Tibial nerve (tissue), 4 donors: ENCODE data around the gene SIVA1. TPM values are rescaled to one million over a fixed set of nuclear protein-coding genes. Genes with fewer than 3 reads are reported as not detected.

ENCODE experiments used
- DNase-seq, 2 donors: peaks; one replicate each; pipeline ENCODE4 v3.0.0-alpha.2; 2019; ENCODE audit warnings: low spot score in 2 of 2
- H3K27ac ChIP-seq, 4 donors: fragments of 200-600 bp; sonication (generic) in 3 of 4; one replicate each; pipeline ENCODE4 v1.5.1; 2017 to 2019; ENCODE audit warnings: mild to moderate bottlenecking in 1 of 4
- H3K27me3 ChIP-seq, 2 donors: fragments of 200-600 bp; sonication (generic) in 1 of 2; one replicate each; pipeline versions ENCODE4 v1.5.1 to v1.6.0; 2017 to 2019
- H3K36me3 ChIP-seq, 3 donors: fragments of 200-600 bp; sonication (generic); one replicate each; pipeline ENCODE4 v1.5.1; 2018 to 2019
- H3K4me1 ChIP-seq, 4 donors: fragments of 200-600 bp; sonication (generic) in 3 of 4; one replicate each; pipeline ENCODE4 v1.5.1; 2017 to 2019
- H3K4me3 ChIP-seq, 4 donors: fragments of 200-600 bp; sonication (generic) in 3 of 4; one replicate each; pipeline ENCODE4 v1.5.1; 2017 to 2019; ENCODE audit warnings: mild to moderate bottlenecking in 1 of 4, moderate library complexity in 1 of 4
- H3K9me3 ChIP-seq, 4 donors: fragments of 200-600 bp; sonication (generic) in 3 of 4; one replicate each; pipeline ENCODE4 v1.5.1; 2017 to 2019
- CTCF ChIP-seq, 5 experiments: fragments of 200-600 bp in 3 of 5; fragments of 450-650 bp in 2 of 5; sonication (generic) in 3 of 5; IDR thresholded peaks; one replicate each; pipeline ENCODE4 v1.5.1; 2016 to 2019; ENCODE audit warnings: antibody characterized with exemption in 5 of 5, mild to moderate bottlenecking in 3 of 5, moderate library complexity in 2 of 5
- EP300 ChIP-seq, 2 donors: sonication (generic); formaldehyde crosslinking; IDR thresholded peaks; one replicate each; pipeline ENCODE4 v1.6.1; 2017; ENCODE audit warnings: antibody characterized with exemption in 2 of 2, mild to moderate bottlenecking in 1 of 2
- POLR2A ChIP-seq, 2 donors: fragments of 450-650 bp; IDR thresholded peaks; one replicate each; pipeline ENCODE4 v1.6.1; 2017; ENCODE audit warnings: antibody characterized with exemption in 2 of 2, mild to moderate bottlenecking in 2 of 2, moderate library complexity in 2 of 2
- WGBS, 2 donors: methylation state at CpG; one replicate each; pipeline ENCODE4 v1.1.5; 2018; 5-methylcytosine and 5-hydroxymethylcytosine counted together
- total RNA-seq, 4 donors: library from RNA; depleted of rRNA; stranded (reverse); fragments of >200 nt; gene quantifications; one replicate each; pipeline ENCODE4 v1.1.0, GENCODE V29; 2016

SIVA1 gene
- total RNA-seq, 4 donors from 2014 or later = 260 to 422 (median 378) TPM

DNA sequence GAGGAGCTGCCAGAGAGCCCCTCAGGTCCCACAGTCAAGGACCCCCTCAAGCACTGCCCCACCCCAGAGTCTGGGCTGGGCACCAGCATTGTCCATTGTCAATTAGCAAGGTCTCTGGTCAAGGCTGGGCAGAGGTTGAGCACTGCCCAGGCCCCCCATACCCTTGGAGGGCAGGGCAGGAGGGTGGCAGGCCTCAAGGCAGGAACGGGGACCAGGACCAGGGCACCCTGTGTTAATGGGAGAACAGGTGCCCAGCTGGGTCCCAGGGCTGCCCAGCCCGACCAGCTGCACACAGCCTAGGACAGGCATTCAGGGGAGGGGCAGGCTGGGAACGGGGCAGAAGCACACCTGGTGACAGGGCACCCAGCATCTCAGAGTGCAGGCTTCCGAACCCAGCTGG is 18.4 kb downstream of the SIVA1 start:
- DNase-seq = no peak
- Histone ChIP-seq H3K27me3 (no peaks in the 10 kb centered on the region), H3K27ac (no peak overlapping the region), H3K9me3 (peaks cover 0 to 6% (median 0%) of the 10 kb centered on the region in 4 donors), H3K36me3 (peaks cover 0 to 69% (median 0%) of the 10 kb centered on the region in 3 donors), H3K4me1 (peaks cover 0 to 18% (median 7%) of the 10 kb centered on the region in 4 donors), H3K4me3 (no peak overlapping the region)
- TF ChIP-seq CTCF (IDR thresholded peaks at IDR 0.05) = no peak
- WGBS, 2 donors = 90 to 100% methylated on average over 2 to 4 of the region's 4 CpGs

DNA sequence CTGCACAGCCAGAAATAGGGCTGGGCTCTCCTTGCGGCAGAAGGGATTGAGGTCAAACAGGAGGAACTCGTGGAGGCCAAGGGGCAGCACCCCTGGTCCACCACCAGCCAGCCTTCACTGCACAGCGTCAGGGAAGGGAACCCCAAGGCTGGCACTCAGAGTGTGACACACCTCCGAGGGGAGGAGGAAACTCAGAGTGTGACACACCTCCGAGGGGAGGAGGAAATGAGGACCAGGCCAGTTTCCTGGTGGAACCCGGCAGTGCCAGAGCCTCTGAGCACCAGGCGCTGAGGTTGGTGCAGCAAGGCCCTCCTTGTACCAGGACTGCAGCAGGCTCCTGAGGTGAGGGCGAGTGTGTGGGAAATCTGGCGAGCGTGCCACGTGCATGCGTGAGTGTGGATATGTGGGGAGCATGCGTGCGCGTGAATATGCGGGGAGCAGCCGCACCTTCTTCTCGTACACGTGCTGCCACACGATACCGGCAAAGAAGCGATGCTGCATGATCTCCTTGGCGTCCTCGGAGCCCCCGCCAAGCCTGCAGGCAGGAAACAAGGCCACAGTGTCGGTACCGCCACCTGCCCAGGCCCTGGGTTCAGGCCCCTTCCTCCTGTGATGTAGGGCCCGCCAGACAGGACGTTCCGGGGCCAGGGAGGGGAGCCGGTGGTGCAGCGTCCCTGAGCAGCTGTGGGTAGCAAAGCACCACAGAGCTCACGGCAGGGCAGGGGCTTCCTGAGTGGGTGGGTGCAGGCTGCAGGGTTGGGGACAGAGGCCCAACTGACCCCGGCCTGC is 19.2 kb downstream of the SIVA1 start:
- H3K4me3 ChIP-seq = no peak overlapping the region
- peaks cover 0 to 76% (median 0%) of the 10 kb centered on the region in 3 donors for H3K36me3 ChIP-seq

DNA sequence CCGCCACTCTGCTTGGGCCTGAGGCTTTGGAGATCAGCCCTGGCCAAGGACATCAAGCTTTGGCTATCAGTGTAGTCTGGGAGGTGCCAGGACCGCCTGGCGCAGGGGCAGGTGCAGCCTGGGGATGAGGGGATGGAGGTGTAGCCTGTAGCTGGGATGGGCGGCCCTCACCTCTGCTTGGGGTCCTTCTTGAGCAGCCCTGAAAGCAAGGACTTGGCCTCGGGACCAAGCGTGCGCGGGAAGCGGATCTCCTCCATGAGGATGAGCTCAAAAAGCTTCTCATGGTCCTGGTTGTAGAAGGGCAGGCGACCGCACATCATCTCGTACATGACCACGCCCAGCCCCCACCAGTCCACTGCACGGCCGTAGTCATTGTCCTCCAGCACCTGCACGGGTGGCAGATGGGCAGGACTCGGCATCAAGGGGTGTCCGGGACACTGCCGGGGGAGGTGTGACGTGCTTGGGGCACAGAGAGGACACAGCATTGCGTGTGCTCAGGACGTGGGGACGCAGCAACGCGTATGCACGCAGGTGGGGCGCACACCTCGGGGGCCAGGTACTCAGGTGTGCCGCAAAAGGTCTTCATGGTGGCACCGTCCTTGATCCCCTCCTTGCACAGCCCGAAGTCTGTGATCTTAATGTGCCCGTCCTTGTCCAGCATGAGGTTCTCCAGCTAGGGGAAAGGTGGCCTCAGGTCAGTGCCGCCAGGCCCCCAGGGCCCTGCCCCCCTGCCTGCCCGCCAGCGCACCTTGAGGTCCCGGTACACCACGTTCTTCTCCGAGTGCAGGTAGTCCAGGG is 20.0 kb downstream of the SIVA1 start:
- H3K4me3 ChIP-seq = no peak overlapping the region
- WGBS, 2 donors = 94 to 95% methylated on average over 36 to 37 of the region's 38 CpGs
- no peak overlapping the region for H3K27ac ChIP-seq
- no peak for TF ChIP-seq POLR2A (IDR thresholded peaks at IDR 0.05)
- TF ChIP-seq EP300 (IDR thresholded peaks at IDR 0.05) = no peak
- no peak for TF ChIP-seq CTCF (IDR thresholded peaks at IDR 0.05)
- peaks cover 0 to 82% (median 0%) of the 10 kb centered on the region in 3 donors for H3K36me3 ChIP-seq
- H3K9me3 ChIP-seq = peaks cover 0 to 6% (median 0%) of the 10 kb centered on the region in 4 donors
- H3K27me3 ChIP-seq = no peaks in the 10 kb centered on the region
- H3K4me1 ChIP-seq = peaks cover 0 to 18% (median 7%) of the 10 kb centered on the region in 4 donors
- no peak for DNase-seq

More for the DNA sequence above, 19.2 kb downstream of the SIVA1 start:
- WGBS, 2 donors = 86 to 88% methylated on average over 33 of the region's 34 CpGs
- Histone ChIP-seq H3K4me1 (peaks cover 0 to 18% (median 7%) of the 10 kb centered on the region in 4 donors), H3K9me3 (peaks cover 0 to 6% (median 0%) of the 10 kb centered on the region in 4 donors), H3K27ac (no peak overlapping the region), H3K27me3 (no peaks in the 10 kb centered on the region)
- TF ChIP-seq POLR2A (IDR thresholded peaks at IDR 0.05) (no peak), EP300 (IDR thresholded peaks at IDR 0.05) (no peak), CTCF (IDR thresholded peaks at IDR 0.05) (no peak)
- no peak for DNase-seq

DNA sequence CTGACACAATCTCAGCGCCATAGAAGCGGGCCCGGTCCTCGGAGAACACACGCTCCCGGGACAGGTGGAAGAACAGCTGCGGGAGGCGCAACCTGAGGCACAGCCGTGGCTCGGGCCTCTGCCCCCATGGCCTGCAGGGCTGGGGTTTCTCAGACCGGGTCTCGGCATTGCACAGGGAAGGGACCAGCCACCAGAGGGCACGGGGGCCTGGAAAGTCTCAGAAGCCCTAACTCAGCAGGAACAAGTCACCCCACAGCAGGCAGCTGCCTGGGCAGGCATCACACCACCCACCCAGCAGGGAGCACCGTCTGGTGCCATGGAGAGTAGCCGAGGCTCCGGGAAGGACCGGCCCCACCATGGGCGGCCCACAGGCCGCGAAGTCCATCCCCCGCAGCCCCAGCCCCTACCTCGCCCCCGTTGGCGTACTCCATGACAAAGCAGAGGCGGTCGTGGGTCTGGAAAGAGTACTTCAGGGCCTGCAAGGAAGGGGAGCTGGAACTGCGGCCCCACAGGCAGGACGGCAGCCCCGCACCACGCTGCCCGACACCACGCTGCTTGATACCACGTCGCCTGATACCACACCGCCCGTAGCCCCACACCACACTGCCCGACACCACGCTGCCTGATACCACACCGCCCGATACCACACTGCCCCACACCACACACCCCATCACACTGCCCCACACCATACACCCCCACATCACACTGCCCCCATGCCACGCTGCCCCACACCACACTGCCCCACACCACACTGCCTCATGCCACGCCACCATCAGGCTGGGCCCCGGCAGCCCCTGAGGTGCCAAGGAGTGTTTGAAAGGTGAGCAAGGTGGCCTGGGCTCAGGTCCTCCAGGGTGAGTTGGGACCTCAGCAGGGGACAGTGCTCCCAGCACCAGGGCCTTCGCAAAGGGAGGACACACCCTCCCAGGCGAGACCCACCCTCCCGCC is 20.8 kb downstream of the SIVA1 start:
- 93 to 96% methylated on average over 25 to 26 of the region's 46 CpGs for WGBS, 2 donors
- H3K36me3 ChIP-seq = peaks cover 0 to 90% (median 0%) of the 10 kb centered on the region in 3 donors

More for the DNA sequence above, 20.8 kb downstream of the SIVA1 start:
- Histone ChIP-seq H3K27me3 (no peaks in the 10 kb centered on the region), H3K4me1 (peaks cover 0 to 11% (median 2%) of the 10 kb centered on the region in 4 donors), H3K27ac (no peak overlapping the region), H3K4me3 (no peak overlapping the region), H3K9me3 (peaks cover 0 to 6% (median 0%) of the 10 kb centered on the region in 4 donors)
- TF ChIP-seq POLR2A (IDR thresholded peaks at IDR 0.05) (no peak), EP300 (IDR thresholded peaks at IDR 0.05) (no peak), CTCF (IDR thresholded peaks at IDR 0.05) (no peak)
- no peak for DNase-seq
